Measurements from ENCODE around the gene UACA.
"Not testable (repeated sequence)": the region's sequence is repeated elsewhere in the genome, so short reads cannot be mapped to it uniquely, and the experiment has no call there.

UACA gene, protein sequence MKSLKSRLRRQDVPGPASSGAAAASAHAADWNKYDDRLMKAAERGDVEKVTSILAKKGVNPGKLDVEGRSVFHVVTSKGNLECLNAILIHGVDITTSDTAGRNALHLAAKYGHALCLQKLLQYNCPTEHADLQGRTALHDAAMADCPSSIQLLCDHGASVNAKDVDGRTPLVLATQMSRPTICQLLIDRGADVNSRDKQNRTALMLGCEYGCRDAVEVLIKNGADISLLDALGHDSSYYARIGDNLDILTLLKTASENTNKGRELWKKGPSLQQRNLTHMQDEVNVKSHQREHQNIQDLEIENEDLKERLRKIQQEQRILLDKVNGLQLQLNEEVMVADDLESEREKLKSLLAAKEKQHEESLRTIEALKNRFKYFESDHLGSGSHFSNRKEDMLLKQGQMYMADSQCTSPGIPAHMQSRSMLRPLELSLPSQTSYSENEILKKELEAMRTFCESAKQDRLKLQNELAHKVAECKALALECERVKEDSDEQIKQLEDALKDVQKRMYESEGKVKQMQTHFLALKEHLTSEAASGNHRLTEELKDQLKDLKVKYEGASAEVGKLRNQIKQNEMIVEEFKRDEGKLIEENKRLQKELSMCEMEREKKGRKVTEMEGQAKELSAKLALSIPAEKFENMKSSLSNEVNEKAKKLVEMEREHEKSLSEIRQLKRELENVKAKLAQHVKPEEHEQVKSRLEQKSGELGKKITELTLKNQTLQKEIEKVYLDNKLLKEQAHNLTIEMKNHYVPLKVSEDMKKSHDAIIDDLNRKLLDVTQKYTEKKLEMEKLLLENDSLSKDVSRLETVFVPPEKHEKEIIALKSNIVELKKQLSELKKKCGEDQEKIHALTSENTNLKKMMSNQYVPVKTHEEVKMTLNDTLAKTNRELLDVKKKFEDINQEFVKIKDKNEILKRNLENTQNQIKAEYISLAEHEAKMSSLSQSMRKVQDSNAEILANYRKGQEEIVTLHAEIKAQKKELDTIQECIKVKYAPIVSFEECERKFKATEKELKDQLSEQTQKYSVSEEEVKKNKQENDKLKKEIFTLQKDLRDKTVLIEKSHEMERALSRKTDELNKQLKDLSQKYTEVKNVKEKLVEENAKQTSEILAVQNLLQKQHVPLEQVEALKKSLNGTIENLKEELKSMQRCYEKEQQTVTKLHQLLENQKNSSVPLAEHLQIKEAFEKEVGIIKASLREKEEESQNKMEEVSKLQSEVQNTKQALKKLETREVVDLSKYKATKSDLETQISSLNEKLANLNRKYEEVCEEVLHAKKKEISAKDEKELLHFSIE (N-terminal part only)

DNA sequence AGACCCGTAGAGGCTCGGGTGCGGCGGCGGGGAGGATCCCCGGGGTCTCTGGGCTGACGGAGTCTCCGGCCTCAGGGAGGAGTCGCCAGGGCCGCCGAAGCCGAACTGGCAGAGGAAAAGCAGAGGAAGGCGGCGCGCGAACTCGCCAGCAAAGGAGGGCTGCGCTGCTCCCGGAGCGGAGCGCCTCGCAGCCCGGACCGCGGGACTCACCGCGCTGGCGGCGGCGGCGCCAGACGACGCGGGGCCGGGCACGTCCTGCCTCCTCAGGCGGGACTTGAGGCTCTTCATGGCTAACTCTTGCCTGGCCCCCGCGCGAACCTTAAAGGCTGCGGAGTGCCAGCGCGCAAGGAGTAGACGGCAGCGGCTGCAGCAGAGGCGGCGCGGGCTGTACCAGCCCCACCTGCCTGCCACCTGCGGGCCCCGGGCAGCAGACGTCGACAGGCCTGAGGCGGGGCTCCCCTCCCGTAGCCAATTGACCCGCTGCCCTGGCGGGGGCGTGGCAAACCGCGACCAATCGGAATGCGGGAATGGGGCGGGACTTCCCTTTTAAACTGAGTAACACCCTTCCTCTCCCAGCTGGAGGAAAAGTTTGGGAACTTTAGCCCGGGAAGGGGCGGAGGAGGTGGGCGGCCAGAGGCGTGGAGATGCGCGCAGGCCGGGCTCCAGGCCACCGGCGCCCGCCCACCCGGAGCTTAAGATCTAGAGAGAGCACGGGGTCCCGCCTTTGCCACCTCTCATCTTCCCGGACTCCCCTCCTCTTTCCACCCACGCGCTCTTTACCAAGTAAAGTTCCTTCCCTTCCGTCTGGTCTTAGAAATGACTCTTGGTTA, at the start of gene UACA:
Gene UACA (minus strand): TSS at position 439 of the 830 bp plus-strand sequence. CDS start 151 bp downstream, at position 288.
- peak; percentile 91 for DNase-seq

DNA sequence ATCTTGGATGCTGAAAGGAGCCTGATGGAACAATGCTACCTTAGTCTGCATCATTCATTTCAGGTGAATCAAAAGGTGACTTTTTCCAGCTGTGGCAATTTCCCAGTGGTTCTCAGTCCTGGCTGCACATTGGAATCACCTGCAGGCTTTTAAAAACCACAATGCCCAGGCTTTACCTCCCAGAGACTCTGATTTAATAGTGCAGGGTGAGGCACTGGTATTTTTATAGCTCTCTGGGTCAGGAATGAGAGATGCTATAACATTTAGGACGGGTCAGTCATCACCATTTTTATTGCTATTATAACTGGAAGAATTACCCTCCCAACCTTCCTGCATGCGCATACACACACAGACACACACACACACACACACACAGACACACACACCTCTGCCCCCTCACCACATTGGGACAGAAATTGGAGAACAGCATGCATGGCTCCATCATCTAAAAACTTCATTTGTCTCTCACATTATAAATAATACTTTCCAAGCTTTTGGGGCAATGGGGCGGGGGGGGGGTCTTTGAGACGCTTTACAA, 49.5 kb upstream of the UACA start:
- no peak for DNase-seq

DNA sequence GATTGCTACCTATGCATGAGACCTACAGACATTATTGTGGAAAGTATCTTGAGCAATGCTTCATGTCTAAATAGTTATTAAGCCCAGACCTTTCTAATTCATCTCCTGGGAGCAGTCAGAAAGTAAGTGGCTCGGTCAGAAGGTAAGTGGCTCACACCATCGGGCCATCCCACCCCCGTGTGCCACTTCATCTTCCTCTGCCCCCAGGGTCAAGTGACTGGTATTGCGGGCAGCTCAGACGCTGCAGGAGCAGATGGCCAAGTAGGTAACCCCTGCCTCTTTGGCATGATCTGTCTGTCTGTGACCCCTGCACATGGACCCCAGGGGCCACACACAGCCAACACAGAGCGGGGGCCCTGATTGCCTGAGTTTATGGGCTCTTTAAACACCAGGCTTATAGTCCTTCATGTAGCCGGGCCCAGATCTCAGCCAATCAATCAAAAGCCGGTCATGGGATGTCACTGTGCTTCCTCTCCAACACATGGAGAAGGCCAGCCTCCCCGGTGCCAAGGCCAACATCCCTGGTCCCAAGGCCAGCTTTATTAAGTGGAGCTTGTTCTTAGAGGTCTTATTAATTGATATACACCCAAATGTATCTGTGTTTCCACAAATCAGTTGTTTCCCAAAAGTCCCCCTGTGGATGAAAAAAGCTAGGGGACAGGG, 47.7 kb upstream of the UACA start:
- no peak for DNase-seq

DNA sequence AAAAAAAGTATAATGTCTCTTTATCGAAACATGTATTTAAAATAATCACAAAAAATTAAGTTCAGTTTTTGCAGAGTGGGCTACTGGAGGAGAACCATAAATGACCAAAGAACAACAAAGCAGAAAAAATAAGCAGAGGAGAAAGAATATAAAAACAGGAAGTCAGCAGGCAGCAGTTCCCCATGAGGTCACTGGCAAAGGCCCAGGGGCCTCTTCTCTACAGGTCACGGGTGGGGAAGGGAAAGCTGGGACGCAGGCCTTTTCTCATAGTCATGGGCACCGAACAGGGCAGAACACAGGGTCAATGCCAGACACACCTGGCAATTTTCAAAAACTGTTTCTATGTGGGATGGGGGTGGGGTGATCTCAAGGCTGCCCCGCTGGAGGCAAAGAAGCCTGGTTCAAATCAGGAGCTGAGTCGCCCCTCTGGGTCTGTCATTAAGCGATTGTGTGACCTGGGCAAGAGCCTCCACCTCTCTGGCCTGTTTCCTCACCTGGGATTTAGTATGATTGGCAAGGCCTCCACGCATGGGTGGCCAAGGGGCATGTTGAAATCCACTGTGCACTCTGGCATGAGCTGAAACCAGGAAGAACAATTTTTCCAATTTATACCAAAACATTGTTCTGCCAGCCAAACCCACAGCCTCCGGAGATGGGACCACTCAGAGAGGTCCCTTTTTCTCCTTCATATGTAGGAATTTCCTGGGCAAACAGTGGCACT, 43.8 kb upstream of the UACA start:
- peak; percentile 45 for DNase-seq

DNA sequence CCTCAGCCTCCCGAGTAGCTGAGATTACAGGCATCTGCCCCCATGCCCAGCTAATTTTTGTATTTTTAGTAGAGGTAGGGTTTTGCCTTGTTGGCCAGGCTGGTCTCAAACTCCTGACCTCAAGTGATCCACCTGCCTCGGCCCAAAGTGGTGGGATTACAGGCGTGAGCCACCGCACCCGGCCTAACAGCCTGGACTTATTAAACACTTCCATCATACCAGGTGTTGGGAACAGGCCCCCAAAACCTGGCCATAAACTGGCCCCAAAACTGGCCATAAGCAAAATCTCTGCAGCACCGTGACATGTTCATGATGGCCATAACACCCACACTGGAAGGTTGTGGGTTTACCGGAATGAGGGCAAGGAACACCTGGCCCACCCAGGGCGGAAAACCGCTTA, 41.0 kb upstream of the UACA start:
- DNase-seq, result not testable (repeated sequence)

DNA sequence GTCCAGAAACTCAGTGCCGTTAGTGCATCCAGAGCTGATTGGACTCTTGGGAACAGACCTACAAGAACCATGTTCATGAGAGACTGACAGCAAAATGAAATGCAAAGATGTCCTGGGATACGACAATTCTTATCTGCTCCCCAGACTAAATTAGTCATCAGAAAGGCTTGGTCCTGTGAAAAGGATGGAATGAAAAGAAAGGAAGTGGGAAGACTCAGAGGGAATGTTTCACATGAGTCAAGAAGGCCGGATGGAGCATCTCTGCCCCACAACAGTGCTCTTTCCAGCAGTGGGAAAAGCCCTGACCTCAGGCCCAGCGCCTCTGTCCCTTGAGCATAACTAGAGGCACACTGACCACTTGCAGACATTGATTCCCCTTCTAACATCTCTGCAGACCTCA, 39.3 kb upstream of the UACA start:
- DNase-seq, result no peak

DNA sequence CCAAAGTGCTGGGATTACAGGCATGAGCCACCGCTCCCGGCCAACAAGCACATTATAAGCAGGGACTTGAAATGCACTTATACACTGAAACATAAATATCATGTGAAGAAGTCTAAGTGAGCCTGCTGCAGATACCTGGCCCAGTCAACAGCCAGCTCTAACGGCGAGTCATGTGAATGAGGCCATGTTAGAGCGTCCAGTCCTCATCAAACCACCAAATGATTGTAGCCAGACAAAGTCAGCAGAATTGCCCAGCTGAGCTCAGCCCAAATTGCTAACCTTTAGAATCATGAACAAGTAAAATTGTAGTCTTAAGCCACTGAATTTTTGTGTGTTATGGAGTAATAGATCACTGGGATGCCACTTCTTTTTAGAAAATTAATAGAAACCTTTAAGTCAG, 37.8 kb upstream of the UACA start:
- DNase-seq, result no peak

DNA sequence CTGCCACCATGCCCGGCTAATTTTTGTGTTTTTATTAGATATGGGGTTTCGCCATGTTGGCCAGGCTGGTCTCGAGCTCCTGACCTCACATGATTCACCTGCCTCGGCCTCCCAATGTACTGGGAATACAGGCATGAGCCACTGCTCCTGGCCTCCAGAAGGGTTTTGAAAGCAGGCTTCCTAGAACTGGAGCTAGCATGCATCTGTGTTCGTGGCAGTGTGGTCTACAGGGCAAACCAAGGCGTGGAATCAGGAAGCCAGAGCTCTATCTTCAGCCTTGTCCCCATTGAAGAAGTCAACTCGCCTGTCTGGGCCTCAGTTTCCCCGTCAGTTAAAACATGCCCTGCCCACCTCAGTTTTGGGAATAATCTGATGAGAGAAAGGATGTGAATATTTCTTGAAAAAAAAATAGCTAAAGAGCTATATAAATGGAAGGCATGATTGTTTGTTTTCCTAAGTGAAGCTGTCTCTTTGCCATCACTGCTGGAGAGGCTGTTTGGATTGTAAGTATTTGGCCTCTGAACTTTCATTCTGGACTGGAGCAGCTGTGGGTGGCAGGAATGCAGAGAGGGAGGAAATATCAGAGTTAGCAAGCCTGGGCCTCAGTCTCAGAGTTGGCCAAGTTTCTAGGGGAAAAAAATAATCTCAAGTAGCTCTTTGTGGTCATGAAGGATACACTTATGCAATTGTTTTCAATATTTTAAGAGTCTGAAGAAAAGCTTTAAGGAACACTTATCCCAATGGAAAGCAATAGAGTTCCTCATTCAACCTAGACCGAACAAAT, 36.5 kb upstream of the UACA start:
- DNase-seq, result no peak

DNA sequence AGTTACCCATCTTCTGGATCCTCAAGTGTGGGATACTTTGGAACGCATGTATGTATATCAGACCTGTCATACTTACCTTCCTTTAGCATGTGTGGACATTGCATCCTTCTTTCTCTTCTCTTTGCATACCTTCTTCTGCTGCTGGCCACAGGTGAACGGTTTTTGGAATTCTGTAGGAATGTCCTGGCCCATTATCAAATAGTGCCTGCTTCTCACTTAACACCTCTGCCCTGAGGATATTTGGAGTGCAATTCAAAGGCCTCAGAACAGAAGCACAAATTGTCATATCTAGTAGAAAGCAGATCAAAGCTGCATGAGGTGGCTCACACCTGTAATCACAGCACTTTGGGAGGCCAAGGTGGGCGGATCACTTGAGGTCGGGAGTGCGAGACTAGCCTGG, 34.1 kb upstream of the UACA start:
- no peak for DNase-seq

DNA sequence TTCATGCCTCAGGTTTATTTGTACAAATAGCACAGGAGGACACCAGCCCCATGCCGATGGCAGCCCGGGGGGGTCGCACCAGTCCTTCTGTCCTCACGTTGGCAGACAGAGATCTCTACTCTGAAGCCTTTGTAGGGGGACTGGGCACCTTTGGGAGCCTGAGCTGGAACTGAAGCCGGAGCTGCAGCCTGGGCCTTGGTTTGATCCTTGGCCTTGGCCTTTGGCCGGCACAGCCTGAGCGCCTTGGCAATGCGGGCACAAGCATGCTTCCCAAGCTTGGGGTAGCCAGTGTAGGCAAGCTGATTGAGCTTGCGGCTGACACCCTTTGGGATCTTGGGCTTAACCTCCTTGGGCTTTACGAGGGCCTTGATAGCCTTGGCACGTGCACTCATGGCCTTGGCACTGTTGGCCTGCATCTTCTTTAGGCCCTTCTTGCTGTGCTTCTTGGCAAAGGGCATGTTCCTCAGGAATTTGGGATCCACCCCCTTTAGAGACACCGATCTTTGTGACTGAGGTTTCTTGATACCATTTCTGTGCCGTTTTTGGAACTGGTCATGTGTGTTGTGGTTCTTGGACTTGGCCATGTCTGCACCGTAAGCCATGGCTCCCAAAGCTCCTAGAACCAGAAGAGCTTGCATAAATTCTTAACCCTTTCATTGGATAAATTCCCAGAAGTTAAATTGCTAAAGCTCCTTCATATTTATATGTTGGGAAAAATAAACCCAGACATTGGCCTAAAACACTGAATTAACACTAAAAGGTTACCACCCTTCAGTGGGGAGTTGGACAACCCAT, 33.4 kb upstream of the UACA start:
- no peak for DNase-seq

DNA sequence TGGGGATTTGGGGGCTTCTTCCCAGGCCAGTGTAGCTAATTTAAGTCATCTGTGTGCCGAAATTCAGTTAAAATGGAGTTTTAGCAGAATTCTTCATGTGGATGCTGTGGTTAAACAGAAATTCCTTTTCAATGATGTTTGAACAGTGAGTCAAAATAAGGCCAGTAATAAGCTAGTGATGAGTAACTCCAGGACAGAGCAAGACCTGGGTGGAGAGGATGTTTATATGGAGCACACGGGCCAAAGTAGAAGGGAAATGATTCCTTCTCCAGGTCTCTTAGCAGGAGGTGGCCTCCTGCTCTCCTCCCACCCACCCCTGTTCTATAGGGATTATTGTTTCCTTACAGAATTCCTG, 31.9 kb upstream of the UACA start:
- no peak for DNase-seq

DNA sequence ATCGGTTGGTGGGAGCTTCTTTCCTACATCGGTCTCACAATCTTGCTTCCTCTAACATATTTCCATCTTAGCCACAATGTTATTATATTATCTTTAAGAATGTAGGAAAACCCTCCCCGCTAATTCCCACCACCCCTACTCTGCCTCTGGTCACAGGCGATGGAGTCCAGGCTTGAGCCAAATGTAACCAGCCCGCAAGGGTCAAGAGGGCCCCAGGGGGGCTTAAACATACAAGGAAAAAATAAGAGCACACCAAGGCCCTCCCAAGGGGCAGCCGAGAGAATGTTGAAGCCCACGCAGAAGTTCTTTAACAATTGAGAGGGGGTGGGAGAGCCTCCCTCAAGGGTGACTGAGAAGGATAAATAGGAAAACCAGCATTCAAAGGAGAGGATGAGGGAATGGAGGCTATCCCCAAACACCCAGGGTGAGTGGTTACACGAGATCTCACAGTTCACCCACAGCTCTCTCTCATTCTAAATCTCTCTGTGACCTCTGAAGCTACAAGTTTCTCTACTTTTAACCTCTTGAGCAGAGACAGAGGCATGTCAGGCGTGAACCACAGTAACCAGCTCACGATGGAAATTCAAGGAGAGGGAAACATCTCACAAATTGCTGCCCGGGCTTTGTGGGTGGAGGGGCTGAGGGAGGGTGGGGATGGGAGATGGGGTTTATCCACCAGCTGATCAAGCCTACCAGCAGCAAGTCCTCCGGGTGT, 31.4 kb upstream of the UACA start:
- no peak for DNase-seq

DNA sequence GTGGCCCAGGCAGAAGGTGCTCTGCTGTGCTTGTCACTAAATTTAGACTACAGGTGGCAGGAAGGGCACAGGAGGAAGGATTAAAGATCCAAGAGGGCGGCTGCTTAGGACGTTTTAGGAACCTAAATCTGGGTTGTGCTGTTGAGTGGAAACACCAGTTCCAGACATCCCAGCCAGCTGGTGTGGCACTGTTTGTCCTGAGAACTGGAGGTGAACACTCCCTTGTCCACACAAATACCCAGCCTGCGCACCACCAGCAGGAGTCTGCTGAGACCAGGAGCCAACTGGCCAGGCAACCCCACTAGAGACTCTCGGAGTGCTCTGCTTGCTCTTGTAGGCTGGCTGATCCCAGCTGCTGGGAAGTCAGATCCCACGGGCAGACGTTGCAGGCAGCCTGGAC, 30.3 kb upstream of the UACA start:
- no peak for DNase-seq

DNA sequence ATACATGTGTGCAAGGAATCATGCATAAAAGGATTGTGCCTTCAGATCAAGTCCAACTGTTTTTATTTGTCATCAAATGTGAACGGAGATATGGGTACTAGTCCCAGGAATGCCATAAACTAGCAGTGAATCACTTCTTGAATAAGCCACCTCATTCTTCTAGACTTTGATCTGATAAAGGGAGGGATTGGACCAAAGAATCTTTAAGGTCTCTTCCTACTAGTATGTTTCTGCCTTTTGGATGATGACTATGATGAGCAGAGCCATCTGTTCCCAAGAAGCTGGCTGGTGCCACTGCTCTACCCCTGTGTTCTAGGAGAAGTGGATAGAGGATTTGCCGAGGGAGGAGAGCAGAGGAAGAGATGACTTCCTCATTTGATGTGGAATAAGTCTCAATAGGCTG, 28.8 kb upstream of the UACA start:
- no peak for DNase-seq

DNA sequence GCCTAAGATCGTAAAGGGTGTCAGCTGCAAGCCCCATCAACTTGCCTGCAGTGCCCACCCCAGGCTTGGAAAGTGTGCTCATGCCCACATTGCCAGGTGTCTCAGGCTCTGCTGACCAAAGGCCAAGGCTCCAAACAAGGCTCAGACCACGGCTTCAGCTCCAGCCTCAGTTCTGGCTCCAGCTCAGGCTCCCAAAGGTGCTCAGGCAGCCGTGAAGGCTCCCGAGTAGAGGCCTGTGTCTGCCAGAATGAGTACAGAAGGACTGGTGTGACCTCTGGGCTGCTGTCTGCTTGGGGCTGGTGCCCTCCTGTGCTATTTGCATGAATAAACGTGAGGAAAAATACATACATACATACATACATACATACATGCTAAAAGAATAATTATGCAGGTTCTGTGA, 27.9 kb upstream of the UACA start:
- DNase-seq, result no peak

DNA sequence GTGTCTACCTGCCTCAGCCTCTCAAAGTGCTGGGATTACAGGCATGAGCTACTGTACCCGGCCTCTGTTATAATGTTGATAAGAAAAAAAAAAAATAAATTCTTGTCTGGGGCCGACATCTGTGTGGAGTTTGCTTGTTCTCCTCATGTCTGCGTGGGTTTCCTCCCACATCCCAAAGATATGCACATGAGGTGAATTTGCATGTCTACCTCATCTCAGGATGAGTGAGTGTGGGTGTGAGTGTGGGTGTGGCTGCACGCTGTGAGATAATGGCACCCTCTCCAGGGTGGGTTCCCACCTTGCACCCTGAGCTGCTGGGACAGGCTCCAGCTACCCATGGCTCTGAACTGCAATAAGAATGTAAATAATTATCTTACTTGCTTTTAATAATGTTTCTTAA, 25.9 kb upstream of the UACA start:
- DNase-seq, result peak; percentile 57

DNA sequence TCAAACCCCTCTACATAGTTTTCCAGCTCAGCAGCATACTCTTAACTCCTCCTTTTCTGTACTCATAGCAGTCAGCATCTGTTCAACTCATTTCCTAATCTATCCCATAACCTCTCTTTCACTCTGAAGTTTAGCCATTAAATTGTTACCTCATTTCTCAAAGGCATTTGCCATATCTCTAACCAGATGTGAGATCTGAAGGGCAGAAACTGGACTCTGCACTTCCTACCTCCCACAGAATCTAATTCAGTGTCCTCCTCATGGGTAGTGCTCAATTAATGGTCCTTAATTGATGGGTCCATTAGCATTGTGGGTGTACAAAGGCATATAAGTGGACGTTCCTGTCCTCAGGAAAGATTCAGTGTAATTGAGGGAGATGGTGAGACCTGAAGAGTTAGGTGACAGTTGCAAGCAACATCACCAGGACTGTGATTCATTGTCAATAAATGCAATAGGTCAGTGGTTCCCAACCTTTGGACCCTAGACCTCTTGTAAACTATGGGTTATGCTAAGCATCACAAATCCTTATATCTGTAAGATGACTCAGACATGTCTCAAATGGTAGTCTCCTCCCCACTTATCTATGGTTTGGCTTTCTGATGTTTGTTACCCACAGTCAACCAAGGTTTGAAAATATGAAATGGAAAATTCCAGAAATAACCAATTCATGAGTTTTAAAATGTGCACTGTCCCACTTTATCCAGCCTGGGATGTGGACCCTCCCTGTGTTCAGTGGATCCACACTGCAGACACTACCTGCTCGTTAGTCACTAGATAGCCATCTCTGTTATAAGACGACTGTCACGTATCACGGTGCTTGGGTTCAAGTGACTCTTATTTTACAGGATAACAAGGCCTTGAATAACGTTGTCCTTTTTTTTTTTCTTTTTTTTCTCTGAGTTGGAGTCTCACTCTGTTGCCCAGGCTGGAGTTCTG, 25.0 kb upstream of the UACA start:
- DNase-seq, result no peak

Measured in hematopoietic multipotent progenitor cell treated with erythropoietin and hydrocortisone succinate and interleukin-3 and kit ligand, for 6 days (in vitro differentiated cells).